Vagina (tissue), 2 donors: Measurements from ENCODE around the gene ZSCAN5A. TPM values are rescaled to one million over a fixed set of nuclear protein-coding genes. Genes with fewer than 3 reads are reported as not detected.

Experiments used
- DNase-seq, 2 donors: peaks; one replicate each; pipeline ENCODE4 v3.0.0-alpha.2; 2017; ENCODE audit errors: extremely low spot score in 2 of 2
- H3K27ac ChIP-seq: fragments of 200-600 bp; sonication (generic); one replicate; pipeline ENCODE4 v1.5.1; 2019
- H3K27me3 ChIP-seq: fragments of 200-600 bp; sonication (generic); one replicate; pipeline ENCODE4 v1.5.1; 2019
- H3K36me3 ChIP-seq, 2 donors: fragments of 200-600 bp; sonication (generic); one replicate each; pipeline ENCODE4 v1.5.1; 2017 to 2019
- H3K4me1 ChIP-seq: fragments of 200-600 bp; sonication (generic); one replicate; pipeline ENCODE4 v1.5.1; 2019
- H3K4me3 ChIP-seq, 2 donors: fragments of 200-600 bp; sonication (generic); 1 replicate in 1 of 2; 2 replicates in 1 of 2; pipeline ENCODE4 v1.5.1; 2016 to 2019
- H3K9me3 ChIP-seq: fragments of 200-600 bp; sonication (generic); one replicate; pipeline ENCODE4 v1.5.1; 2019
- CTCF ChIP-seq, 3 experiments: fragments of 450-650 bp in 2 of 3; fragments of 200-600 bp in 1 of 3; sonication (generic) in 1 of 3; IDR thresholded peaks; one replicate each; pipeline ENCODE4 v1.5.1; 2017 to 2019; ENCODE audit warnings: antibody characterized with exemption in 3 of 3, mild to moderate bottlenecking in 2 of 3, moderate library complexity in 2 of 3
- POLR2A ChIP-seq, 2 donors: fragments of 450-650 bp; IDR thresholded peaks; one replicate each; pipeline ENCODE4 v1.6.1; 2017; ENCODE audit warnings: antibody characterized with exemption in 2 of 2, mild to moderate bottlenecking in 2 of 2, moderate library complexity in 2 of 2
- POLR2AphosphoS5 ChIP-seq, 2 donors: sonication (generic); formaldehyde crosslinking; IDR thresholded peaks; one replicate each; pipeline ENCODE4 v1.9.0; 2017; ENCODE audit warnings: antibody characterized with exemption in 2 of 2, mild to moderate bottlenecking in 2 of 2, low read depth in 1 of 2; ENCODE audit not compliant: insufficient read depth in 1 of 2
- intact Hi-C: fragments of 100-400 bp; cut with DNase I; formaldehyde crosslinking; loops from one replicate; pipeline ENCODE4 v1.15.1; 2023
- total RNA-seq: library from RNA; depleted of rRNA; stranded (reverse); fragments of >200 nt; gene quantifications from one replicate; pipeline ENCODE4 v1.2.3, GENCODE V29; 2016

Gene ZSCAN5A
- total RNA-seq, 1 donor from 2014 or later = 2.7 TPM

DNA sequence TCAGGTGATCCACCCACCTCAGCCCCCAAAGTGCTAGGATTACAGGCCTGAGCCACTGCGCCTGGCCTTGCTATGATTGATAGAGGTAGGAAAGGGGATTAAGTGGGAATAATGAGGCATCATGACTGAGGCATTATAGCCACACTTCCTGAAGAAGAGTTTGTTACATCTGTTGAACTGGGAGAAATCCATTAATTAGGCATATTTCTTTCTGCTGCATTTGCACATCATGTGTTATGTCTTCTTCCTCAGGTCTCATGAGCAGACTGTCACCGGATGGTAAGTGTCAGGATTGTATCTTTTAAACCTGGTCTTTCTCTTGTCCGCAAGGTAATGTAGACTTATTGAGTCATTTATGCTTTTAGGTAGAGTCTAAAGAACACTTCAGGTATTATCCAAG is 29.9 kb downstream of the ZSCAN5A start:
- no peak overlapping the region for H3K4me3 ChIP-seq
- TF ChIP-seq CTCF (IDR thresholded peaks at IDR 0.05) = no peak
- no peak for TF ChIP-seq POLR2AphosphoS5 (IDR thresholded peaks at IDR 0.05; ENCODE audit: insufficient read depth in 1 of 2, low read depth in 1 of 2)
- TF ChIP-seq POLR2A (IDR thresholded peaks at IDR 0.05) = no peak
- no peak overlapping the region for H3K27ac ChIP-seq
- H3K27me3 ChIP-seq = no peaks in the 10 kb centered on the region
- no peaks in the 10 kb centered on the region for H3K36me3 ChIP-seq
- DNase-seq = no peak
- H3K9me3 ChIP-seq = no peaks in the 10 kb centered on the region
- no peaks in the 10 kb centered on the region for H3K4me1 ChIP-seq
- intact Hi-C loops = no loop called here

GRCh38 chr19:56282809-56283208 is 31.8 kb downstream of the ZSCAN5A start:
- no peaks in the 10 kb centered on the region for H3K27me3 ChIP-seq
- no peak overlapping the region for H3K27ac ChIP-seq
- DNase-seq = no peak
- no peaks in the 10 kb centered on the region for H3K4me1 ChIP-seq
- intact Hi-C loops = no loop called here
- no peaks in the 10 kb centered on the region for H3K36me3 ChIP-seq
- TF ChIP-seq POLR2AphosphoS5 (IDR thresholded peaks at IDR 0.05; ENCODE audit: insufficient read depth in 1 of 2, low read depth in 1 of 2) (no peak), CTCF (IDR thresholded peaks at IDR 0.05) (no peak), POLR2A (IDR thresholded peaks at IDR 0.05) (no peak)
- H3K4me3 ChIP-seq = no peak overlapping the region
- no peaks in the 10 kb centered on the region for H3K9me3 ChIP-seq

DNA sequence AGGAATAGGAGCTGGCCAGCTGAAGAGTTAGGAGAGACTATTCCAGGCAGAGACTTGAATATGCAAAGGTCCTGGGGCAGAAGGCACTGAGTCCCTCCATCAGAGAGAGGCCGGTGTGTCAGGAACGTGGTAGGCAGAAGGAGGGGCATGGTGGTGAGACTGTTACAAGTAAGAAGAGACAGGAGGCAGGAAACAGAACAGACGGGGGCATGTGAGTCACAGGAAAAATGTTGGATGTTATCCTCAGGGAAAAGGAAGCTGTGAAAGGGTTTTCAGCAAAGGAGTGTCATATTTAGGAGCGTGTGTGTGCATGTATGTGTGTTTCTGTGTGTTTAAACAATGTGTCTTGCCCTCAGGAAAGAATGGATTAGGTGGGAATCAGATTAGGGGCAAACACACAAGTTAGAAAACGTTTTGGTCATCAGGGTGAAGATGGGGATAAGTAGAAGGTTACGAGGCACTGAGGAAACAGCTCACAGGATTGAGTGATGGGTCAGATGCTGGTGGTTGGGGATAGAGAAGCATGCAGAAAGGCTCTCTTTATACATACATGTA is 41.0 kb downstream of the ZSCAN5A start:
- Histone ChIP-seq H3K27me3 (no peaks in the 10 kb centered on the region), H3K4me3 (no peak overlapping the region), H3K27ac (no peak overlapping the region), H3K36me3 (no peaks in the 10 kb centered on the region), H3K4me1 (no peaks in the 10 kb centered on the region), H3K9me3 (no peaks in the 10 kb centered on the region)
- no peak for DNase-seq
- TF ChIP-seq POLR2A (IDR thresholded peaks at IDR 0.05) (no peak), CTCF (IDR thresholded peaks at IDR 0.05) (no peak), POLR2AphosphoS5 (IDR thresholded peaks at IDR 0.05; ENCODE audit: insufficient read depth in 1 of 2, low read depth in 1 of 2) (no peak)
- intact Hi-C loops = no loop called here

- H3K4me3 ChIP-seq = no peak within 1 kb of the TSS
- no peaks in the 10 kb centered on the region for H3K36me3 ChIP-seq
- intact Hi-C loops = no loop called here
- TF ChIP-seq POLR2A (IDR thresholded peaks at IDR 0.05) (no peak), POLR2AphosphoS5 (IDR thresholded peaks at IDR 0.05; ENCODE audit: insufficient read depth in 1 of 2, low read depth in 1 of 2) (no peak)
- H3K27ac ChIP-seq = no peak within 1 kb of the TSS
- no peaks in the 10 kb centered on the region for H3K9me3 ChIP-seq
- no peaks in the 10 kb centered on the region for H3K27me3 ChIP-seq
- no peak for DNase-seq
- H3K4me1 ChIP-seq = no peaks in the 10 kb centered on the region
Observed at GRCh38 chr19:56272161-56272798, 42.4 kb downstream of the ZSCAN5A start, which contains the start of gene EDDM13. Gene EDDM13, plus strand, starts transcription at chr19:56272748. Its CDS starts 87 bp downstream, at chr19:56272835.

DNA sequence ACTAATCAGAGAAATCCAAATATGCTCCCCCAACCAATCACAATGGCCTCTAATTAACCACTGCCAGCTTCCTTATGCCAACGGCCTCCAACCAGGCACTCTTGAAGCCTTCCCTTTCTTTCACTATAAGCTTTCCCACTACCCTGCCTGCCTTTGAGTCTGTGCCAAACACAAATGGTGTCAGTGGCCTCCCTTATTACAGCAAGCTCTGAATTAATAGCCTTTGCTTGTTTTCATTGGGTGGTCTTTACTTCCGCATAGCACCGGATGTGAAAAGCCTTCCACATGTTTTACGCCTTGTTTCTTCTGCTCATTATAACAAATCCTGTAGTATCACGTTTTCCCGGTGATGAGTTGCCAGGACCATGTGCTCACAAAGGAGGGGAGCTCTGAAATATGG is 43.5 kb downstream of the ZSCAN5A start:
- TF ChIP-seq POLR2A (IDR thresholded peaks at IDR 0.05) = no peak
- TF ChIP-seq CTCF (IDR thresholded peaks at IDR 0.05) = no peak
- no peak for TF ChIP-seq POLR2AphosphoS5 (IDR thresholded peaks at IDR 0.05; ENCODE audit: insufficient read depth in 1 of 2, low read depth in 1 of 2)
- no peaks in the 10 kb centered on the region for H3K27me3 ChIP-seq
- no peak overlapping the region for H3K4me3 ChIP-seq
- H3K9me3 ChIP-seq = no peaks in the 10 kb centered on the region
- no peaks in the 10 kb centered on the region for H3K36me3 ChIP-seq
- intact Hi-C loops = no loop called here
- no peaks in the 10 kb centered on the region for H3K4me1 ChIP-seq
- no peak overlapping the region for H3K27ac ChIP-seq
- DNase-seq = no peak
